ENCODE measurements around the gene LGALS1.
A peak's percentile ranks its signal among the peaks of the same experiment; 100 is the strongest.

The LGALS1 gene

DNA sequence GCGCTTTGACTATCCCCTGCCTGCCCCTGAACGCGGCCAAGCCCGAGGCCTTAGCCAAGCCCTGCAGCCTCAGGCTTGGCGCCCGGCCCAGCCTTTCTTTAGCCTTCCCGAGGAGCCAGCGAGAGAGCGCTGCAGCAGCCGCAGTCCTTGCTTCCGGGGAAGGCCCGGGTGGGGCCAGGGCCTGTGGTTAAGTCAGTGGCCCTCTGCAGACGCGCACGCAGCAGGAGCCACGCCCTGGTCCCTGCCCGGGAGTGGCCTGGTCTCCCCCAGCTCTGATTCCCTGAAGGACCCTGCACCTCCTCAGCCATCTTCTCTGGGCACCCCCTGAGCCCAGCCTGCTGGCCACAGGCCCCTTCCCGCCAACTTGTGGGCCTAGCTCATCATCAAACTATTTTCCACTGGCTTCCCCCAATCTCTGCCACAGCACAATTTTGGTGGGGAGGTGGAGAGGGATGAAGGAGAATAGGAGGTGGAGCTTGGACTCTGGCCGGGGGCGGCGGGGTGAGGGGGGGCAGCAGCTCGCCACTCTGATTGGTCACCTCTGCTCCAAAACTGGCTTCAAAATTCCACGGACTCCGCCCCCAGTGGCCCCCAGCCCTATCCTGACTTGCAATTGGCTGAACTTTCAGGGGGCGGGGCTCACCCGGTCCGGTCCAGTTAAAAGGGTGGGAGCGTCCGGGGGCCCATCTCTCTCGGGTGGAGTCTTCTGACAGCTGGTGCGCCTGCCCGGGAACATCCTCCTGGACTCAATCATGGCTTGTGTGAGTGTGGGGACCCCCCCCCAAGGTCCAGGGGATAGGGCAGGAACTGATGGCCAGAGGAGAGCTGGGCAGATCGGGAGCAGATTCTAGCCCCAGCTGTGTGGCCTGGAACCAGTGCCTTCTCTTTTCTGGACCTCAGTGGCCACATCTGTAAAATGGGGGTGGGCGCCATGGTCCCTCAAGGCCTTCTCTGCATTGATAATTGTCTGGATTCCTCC, at the start of gene LGALS1:
TSS of gene LGALS1 (plus strand) at position 686 of the 979 bp plus-strand sequence. CDS start at position 753, 67 bp downstream.
- DNase-seq, result peak; percentile 73

DNA sequence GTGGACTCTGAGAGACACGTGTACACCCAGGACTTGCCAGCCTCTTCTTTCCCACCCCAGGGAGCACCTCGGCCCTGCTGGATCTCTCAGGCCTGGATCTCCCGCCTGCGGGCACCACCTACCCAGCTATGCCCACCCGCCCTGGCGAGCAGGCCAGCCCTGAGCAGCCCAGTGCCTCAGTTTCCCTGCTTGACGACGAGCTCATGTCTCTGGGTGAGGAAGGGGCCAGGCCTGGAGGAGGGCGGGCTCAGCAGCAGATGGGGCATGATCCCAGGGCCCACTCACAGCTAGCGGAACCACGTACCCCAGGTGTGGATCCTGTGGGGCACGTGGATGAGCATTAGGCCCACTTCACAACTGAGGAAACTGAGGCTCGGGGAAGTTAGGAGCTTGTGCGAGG, 49.7 kb upstream of the LGALS1 start:
- no peak for DNase-seq

DNA sequence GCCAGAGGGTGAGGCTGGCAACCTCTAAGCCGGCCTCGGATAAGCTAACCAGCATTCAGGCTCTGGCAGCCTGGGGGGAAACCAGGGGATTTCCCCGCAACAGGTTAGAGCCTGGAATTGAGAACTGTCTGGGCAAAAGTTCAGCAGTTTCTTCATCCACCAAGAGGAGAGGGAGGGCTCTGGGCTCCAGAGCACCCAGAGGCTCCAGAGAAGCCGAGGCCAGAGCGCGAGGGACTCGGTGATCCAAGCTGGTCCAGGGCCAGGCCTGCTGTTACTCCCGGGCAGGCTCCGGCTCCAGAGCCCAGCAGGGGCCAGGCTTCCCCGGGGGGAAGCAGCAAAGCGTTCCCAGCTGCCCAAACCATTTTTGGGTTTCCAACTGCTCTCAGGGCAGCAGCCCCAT, 49.3 kb upstream of the LGALS1 start:
- DNase-seq, result no peak

DNA sequence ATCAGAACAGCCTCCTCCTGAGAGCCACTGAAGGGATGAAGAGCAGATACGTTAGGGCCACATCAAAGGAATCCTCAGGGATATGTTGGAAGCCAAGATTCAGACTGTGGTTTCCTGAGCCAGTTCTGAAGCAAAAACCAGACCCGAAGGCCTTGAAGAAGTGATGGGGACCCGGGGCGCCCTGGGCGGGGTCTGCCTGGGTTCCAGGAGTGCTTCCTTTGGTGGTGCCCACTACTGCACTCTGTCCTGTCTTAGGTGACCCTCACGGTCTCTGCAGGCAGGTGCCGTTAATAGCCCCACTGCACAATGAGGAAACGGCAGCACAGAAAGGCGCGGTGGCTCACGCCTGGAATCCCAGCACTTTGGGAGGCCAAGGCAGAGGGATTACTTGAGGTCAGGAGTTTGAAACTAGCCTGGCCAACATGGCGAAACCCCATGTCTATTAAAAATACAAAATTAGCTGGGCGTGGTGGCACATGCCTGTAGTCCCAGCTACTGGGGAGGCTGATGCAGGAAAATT, 48.8 kb upstream of the LGALS1 start:
- DNase-seq, result no peak

DNA sequence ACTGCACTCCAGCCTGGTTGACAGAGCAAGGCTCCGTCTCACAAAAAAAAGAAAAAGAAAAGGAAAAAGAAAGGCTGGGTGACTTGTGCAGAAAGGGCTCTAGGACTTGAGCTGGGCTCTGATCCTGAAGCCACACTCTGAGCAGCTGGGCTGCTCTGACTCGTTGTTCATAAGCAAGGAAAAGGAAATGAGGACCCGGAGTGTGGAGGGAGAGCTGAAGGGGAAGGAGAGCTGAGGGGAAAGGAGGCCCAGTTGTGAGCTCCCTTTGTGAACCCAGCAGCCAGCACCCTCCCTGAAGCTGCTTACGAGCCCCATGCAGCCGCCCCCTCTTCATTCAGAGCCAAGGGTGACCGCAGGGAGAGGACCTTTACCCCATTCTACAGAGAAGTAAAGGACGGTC, 48.3 kb upstream of the LGALS1 start:
- DNase-seq, result no peak

DNA sequence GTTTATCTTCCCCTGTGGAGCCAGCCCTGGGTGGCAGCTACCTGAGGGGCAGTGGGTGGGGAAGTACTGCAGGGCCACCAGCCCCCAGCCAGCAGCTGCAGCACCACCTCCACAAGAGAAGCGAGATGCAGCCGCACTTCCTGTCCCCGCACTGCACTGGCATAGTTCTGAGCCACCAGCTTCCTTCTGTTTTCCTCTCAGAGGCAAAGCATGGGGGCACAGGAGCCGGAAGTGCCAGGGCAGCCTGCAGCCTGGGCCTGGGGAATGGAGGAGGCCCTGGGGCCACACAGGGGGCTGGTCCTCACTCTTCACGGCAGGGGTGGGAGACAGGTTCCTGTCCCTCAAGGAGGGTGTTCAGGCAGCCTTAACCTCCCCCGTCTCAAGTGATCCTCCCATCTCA, 47.9 kb upstream of the LGALS1 start:
- DNase-seq, result peak; percentile 65

DNA sequence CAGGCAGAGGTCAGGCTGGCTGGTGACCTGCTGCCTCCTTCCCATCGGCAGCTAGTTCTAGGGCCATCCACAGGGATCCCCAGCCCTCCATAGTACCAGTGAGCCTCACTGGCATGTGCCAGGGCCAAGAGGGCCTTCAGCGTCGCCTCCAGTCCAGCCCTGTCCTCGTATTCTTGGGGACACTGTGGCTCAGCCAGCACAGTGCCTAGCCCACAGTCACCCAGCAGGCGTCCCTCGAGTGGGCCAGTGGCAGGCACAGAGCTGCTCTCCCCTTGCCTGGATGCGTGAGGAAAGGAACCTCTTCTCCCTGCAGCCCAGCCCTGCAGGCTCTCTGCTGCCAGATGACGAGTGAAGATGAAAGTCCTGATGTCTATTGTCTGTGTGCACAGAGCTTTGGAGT, 46.6 kb upstream of the LGALS1 start:
- DNase-seq, result no peak

DNA sequence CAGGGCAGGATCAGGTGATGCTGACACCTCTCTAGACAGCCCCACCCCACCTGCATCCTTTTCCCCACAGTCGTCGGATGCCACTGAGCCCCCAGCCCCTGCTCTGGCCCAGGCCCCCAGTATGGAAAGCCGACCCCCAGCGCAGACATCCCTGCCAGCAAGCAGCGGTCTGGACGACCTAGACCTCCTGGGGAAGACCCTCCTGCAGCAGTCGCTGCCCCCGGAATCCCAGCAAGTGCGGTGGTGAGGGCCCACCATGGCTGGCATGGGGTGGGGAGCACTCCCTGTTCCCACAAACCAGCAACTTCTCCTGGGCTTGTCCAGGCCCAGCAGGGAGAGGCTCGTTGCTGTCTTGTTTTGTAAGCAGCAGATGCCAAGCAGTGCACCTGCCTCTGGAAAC, 45.5 kb upstream of the LGALS1 start:
- DNase-seq, result no peak

DNA sequence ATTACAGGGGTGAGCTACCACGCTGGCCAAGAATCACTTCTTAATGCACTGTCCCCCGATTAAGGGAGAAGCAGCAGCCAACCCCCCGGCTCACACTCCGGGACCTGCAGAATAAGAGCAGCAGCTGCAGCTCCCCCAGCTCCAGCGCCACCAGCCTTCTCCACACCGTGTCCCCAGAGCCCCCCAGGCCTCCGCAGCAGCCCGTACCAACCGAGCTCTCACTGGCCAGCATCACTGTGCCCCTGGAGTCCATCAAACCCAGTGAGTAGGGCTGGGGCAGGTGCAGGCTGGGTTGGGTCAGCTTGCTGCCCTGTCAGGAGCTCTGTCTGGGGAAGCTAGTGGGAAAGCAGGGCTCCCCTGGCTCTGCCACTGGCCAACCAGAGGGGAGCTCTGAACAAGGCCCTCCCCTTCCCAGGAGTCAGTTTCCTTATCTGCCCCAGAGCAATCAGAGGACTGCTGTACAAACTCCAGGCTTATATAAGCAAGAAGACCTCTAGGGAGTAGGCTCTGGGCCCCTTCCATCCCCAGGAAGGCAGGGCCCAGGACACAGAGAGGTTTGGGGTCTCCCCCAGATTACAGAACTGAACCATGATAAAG, 44.5 kb upstream of the LGALS1 start:
- no peak for DNase-seq

DNA sequence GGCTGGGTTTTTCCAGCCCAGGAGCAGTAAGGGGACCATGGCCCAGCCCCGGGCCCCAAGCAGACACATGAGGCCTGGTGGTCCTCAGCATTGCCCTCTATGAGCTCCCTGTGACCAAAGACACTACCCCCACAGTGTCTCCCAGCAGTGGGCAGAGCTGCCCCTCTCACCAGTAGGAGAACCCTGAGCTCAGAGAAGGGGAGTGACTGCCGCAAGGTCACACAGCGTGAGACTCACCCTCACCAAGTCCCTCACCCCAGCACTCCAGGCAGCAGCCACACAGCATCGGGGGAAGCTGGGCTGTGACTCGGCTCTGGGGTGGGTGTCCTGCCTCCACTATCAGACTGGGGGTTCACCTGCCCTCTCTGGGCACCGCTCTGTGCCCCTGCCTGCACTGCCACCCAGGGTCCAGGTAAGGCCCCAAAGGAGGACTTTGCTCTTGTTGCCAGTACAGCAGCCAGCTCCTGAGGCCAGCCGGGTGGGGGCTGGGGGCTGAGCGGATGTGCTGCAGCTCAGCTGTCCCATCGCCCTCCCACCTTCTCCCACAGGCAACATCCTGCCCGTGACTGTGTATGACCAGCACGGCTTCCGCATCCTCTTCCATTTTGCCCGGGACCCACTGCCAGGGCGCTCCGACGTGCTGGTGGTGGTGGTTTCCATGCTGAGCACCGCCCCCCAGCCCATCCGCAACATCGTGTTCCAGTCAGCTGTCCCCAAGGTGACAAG, 43.8 kb upstream of the LGALS1 start:
- DNase-seq, result peak; percentile 49

DNA sequence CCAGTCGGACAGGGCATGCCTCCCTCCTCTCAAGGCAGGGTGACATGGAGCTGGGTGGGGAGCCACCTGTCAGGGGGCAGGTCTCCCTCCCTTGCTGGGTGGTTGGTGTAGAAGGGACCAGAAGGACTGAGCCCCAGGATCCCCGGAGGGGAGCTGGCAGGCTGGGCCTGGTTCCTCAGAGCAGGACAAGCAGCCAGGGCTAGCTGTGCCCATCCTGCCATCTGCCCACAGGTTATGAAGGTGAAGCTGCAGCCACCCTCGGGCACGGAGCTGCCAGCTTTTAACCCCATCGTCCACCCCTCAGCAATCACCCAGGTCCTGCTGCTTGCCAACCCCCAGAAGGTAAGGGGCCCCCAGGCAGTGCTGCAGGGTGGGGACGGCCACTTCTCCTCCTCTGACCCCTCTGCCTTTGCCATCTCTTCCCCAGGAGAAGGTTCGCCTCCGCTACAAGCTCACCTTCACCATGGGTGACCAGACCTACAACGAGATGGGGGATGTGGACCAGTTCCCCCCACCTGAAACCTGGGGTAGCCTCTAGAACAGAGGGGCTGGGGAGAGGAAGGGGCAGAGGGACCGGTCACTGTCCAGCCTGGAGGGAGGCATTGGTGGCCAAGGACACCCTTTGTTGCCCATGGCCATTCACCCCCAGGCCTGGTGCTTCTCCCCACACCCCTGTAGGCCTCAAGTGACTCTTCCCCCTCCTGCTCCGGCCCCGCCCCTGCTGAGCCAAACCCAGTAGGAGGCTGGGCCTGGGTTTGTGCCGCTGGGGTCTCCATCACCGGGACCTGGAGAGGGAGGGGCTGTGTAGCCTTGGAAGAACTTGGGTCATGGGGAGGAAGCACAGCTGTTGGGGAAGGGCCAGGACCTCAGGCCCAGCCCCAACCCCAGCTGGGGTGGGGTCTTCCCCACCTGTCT, 43.0 kb upstream of the LGALS1 start:
- no peak for DNase-seq

DNA sequence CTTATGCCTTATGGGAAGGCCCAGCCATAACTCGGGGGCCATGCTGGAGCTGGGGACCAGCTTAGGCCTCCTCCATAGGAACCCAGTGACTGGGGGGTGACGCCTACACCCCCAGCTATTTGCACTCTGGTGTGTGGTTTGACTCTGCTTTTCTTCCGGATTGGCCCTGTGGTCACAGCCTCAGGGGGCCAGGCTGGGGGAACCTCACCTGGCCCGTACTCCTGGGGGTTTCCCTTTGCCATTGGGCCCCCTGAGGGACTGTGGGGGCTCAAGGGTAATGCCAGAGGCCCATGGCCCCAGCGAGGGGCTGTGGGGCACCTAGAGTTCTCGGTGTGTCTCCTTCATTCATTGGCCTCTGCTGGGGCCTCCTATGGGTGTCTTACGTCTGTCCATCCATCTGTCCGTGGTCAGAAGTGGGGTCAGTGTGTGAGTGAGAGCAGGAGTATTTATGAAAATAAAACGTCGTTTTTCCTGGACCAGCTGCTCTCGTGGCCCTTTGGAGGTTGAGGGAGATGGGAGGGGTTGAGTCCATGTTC, 42.3 kb upstream of the LGALS1 start:
- peak; percentile 73 for DNase-seq

DNA sequence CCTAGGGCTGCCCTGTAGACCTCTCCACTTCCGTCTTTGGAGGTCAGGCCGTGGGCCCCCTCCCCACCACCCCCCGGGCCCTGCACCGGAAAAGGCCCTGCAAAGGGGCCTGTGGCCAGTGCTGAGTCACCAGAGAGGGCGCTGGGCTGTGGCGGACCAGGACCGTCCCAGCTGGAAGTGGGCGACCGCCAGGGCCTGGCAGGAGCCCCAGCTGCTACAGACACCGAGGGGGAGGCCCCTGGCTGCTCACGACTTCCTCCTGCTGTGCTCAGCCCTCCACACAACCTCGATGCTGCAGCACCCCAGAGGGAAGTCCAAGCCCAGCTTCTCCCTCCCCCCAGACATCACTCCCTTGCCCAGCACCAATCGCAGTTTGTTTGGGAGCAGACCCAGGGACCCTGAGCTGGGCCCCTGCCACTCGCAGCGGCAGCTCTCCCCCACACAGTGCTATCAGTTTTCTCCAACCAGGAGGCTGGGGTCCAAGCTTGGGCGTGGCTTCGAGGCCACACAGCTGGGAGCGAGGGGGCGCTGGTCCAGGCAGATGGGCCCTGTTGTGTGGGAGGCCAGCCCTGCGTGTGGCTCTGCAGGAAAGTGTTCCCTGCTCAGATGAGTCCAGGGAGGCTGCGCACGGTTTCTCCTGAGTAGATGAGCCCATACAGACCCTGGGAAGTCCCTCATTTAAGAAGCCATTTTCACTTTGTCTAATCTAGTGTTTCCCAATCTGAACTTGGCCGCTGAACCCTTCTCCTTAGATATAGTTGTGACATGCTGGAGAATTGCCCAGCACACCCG, 41.6 kb upstream of the LGALS1 start:
- DNase-seq, result peak; percentile 67

DNA sequence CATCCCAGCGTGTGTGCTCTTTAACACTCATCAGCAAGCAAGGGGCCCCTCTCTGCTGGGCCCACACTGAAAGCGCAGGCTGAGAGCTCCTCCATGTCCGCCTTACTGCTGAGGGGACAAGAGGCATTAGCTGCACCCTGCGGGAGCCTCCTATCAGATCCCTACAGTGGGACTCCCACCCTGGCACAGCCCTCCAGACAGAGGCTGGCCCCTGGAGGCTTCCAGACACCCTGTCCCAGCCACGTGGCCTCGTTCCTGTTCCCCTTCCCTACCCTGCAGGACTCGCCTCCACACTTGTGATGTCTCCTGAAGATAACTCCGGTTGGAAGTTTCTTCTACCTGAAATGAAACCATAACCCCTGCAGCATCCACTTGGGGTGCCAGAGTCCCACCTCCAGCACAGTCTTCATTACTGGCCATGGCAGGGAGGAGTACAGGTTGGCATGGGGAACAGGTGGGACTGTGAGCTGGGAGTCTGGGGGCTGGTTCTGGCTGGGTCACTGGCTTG, 41.0 kb upstream of the LGALS1 start:
- DNase-seq, result no peak

DNA sequence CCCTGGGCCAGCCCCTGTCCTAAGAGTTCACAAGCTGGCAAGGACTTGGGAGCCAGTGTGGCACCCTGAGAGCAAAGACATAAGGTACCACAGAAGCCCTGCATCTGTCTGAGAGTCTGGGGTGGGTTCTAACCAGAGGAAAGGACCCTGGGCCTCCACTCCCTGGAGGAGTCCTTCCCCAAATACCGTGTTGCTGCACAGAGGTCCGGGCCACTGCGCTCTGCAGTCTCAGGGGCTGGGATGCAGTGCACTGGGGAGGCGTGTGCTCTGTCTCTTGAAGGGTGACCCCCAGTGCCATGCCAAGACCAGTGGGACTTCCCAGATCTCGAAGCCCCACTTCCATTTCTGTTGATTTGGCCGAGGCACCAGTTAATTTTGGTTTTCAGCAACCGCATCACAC, 40.3 kb upstream of the LGALS1 start:
- no peak for DNase-seq

DNA sequence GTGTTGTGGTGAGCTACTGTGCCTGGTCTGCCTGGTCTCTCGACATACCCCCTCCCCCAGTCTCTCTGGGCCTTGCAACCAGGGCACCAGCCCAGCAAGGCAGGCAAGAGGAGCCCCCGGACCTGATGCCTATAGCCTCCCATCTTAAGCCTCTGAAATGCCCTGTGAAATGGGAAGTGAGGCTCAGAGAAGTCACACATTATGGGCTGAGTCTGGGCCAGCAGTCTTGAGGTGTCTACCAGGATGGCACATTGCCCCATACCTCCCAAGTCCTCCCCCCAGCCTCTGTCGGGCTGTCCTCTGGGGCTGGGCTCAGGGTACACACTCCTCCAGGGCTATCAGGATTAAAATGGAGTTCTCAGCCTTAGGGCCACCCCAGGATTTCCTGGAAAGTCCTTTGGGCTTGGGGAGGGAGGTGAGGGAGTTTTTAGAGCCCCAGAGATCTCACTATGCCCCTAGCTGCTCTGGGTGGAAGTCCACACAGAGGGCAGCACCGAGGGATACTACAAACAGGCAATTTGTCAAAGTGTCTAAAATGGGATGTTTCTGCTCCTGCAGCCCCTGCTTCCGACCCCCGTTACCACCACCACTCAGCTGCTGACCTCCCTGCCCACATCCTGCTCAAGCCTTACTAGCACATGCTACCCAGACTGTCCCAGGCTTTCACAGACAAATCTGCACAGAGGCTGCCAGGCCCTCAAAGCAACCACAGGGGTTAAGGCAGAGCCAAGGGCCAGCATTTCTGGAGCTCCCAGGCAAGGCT, 39.1 kb upstream of the LGALS1 start:
- peak; percentile 42 for DNase-seq

DNA sequence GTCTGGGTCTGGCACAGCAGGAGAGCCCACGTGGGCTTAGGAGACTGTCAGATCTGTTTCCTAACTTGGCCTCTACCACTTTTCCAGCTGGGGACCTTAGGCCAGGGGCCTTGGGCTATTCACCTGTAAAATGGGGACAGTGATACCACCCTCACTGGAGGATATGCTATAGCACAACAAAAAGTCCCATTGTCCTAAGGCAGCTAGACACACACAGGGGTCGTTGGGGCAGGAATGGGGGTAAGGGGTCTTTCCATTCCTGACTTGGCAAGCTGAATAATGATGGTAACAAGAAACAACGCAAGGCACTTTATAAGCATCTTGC, 38.5 kb upstream of the LGALS1 start:
- no peak for DNase-seq

DNA sequence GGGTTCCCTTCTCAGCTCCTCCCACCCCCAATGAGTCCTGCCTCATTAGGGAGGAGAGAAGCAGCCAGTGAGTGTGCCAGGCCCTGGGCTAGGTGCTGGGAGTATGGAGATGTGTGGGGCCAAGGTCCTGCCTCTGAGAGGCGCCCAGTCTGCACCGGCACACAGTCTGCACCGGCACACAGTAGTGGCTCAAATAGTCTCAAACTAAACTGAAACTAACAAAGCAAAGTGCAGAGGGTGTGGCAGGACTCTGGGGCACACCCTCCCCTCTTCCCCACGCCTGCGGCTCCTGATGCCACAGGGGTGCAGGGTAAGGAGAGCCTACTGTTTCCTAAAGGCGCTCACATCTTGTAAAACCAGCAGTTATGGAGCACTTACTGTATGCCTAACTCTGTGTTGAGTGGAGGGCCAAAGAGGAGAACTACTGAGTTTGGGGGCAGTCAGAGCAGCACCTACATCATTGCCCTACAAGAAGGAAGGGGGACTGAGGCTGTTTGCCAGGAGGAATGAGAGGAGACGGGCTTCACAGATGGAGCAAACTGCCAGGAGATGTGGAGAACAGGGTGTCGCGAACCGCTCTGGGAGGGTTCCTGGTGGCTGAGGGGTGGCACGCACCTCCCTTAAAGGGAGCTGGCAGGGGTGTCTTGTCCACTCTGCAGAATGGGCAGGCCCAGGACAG, 36.9 kb upstream of the LGALS1 start:
- peak; percentile 54 for DNase-seq

DNA sequence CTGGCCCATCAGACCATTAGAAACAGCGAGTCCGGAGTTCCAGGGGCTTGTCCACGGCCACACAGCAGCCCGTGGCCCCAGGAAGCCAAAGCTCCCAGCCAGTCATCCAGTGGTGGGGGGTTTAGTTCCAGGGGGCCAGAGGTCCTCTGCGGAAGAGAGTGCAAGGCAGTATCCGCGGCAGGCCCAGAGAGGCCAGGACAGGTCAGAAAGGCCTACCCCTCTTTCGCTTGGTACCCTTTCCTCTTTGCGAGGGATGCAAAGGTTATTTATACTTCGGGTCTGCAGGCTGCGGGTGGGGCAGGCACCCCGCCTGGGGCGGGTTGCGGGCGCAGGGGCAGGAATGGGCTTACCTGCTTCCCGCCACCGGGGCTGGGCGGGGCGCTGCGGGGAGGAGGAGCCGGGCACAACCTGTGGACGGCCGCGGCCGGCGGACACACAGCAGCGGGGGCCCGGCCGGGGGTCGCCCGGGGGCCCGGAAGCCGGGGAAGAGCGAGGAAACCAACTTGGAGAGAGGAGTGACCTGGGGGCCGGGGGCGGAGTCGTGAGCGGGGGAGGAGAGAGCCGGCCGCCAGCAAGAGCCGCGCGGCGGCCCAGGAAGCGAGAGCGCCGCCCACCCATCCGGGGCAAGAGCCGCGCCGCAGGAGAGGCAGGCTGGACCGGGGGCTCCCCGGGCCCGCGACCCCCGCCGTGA, 36.2 kb upstream of the LGALS1 start, which contains the start of gene SH3BP1:
TSS of gene SH3BP1 (plus strand) at position 600 of the 691 bp plus-strand sequence. CDS start 119 bp downstream, outside the sequence.
- peak; percentile 66 for DNase-seq

Measured in CD4-positive, alpha-beta T cell treated with Interleukin-17A for 1 hour (primary cell).